Kidney (tissue), 14 donors: ENCODE measurements around the gene JADE1. TPM values are rescaled to one million over a fixed set of nuclear protein-coding genes. Genes with fewer than 3 reads are reported as not detected.

Experiments used
- DNase-seq, 5 donors: peaks; one replicate each; pipeline ENCODE4 v3.0.0-alpha.2; 2013 to 2020
- FAIRE-seq: peaks from 2 replicates; lab custom pipeline; 2012; peaks lifted over from hg19 to GRCh38; lab: Jason Lieb, UNC
- H3K27ac ChIP-seq, 2 donors: one replicate each; pipeline ENCODE4 v1.7.0; 2013; ENCODE audit warnings: low read depth in 2 of 2, low read length in 2 of 2, inconsistent platforms in 1 of 2
- H3K27me3 ChIP-seq: one replicate; pipeline ENCODE4 v1.7.1; 2013; ENCODE audit warnings: low read length, inconsistent platforms; ENCODE audit not compliant: control insufficient read depth, insufficient read depth
- H3K36me3 ChIP-seq, 3 donors: one replicate each; pipeline versions ENCODE4 v1.7.0 to v1.7.1; 2013; ENCODE audit warnings: low read length in 3 of 3, control low read depth in 1 of 3, inconsistent platforms in 1 of 3; ENCODE audit not compliant: insufficient read depth in 3 of 3, control insufficient read depth in 2 of 3
- H3K4me1 ChIP-seq, 3 donors: one replicate each; pipeline versions ENCODE4 v1.7.0 to v1.7.1; 2013; ENCODE audit warnings: low read length in 3 of 3, inconsistent platforms in 1 of 3, low read depth in 1 of 3; ENCODE audit not compliant: control insufficient read depth in 2 of 3, insufficient read depth in 2 of 3
- H3K4me3 ChIP-seq, 3 donors: one replicate each; pipeline versions ENCODE4 v1.7.0 to v1.8.1; 2013; ENCODE audit warnings: low read length in 3 of 3, control low read depth in 1 of 3, inconsistent platforms in 1 of 3
- H3K9ac ChIP-seq, 3 donors: one replicate each; pipeline versions ENCODE4 v1.7.0 to v1.7.1; 2013; ENCODE audit warnings: low read length in 3 of 3, control low read depth in 1 of 3, inconsistent platforms in 1 of 3
- H3K9me3 ChIP-seq, 3 donors: one replicate each; pipeline versions ENCODE4 v1.7.0 to v1.7.1; 2013; ENCODE audit warnings: low read length in 3 of 3, control low read depth in 1 of 3, inconsistent platforms in 1 of 3; ENCODE audit not compliant: control insufficient read depth in 2 of 3, insufficient read depth in 1 of 3
- CTCF ChIP-seq: IDR thresholded peaks from 3 replicates; pipeline ENCODE4 v1.5.1; 2012; ENCODE audit warnings: mild to moderate bottlenecking, moderate library complexity, borderline replicate concordance; ENCODE audit not compliant: insufficient read depth; ENCODE audit errors: extremely low read depth
- intact Hi-C: fragments of 100-400 bp; cut with DNase I; formaldehyde crosslinking; loops from one replicate; pipeline ENCODE4 v1.11.1; 2022
- polyA plus RNA-seq: library from polyadenylated mRNA; stranded (reverse); fragments of 350-450 nt; fragmentation: Illumina TruSeq; extraction: RNeasy Lipid Tissue Mini Kit (QIAGEN cat#74804); gene quantifications from one replicate; pipeline ENCODE4 v1.2.3, GENCODE V29; 2014; ENCODE audit warnings: low read depth, low replicate concordance; ENCODE audit not compliant: insufficient read depth
- total RNA-seq: library from RNA; stranded (reverse); fragmentation: NEBNext Ultra II Directional; extraction: Animal tissue kit (Norgen Biotek cat#: 25700); gene quantifications from one replicate; pipeline ENCODE4 v1.2.1, GENCODE V29; 2021
- donor health status: control.
- donor health status: control.
- donor health status: control.
- donor health status: control.
- donor health status: control.
- donor health status: DM: yes; HTN: yes; CAD: no.
- donor health status: Normal renal cell carcinoma (clear cell type).

The JADE1 gene
- total and polyA plus RNA-seq, 2 donors from 2014 or later = 23.0 to 119 TPM

GRCh38 chr4:128810871-128811570 is 1.5 kb downstream of the JADE1 start:
- H3K27ac ChIP-seq = peak overlapping the region; percentile 86 to 96
- no peaks in the 10 kb centered on the region for H3K36me3 ChIP-seq
- peaks cover 0 to 6% (median 3%) of the 10 kb centered on the region in 3 donors for H3K4me1 ChIP-seq
- DNase-seq (peak; percentile 94 to 96 (median 96)), FAIRE-seq (no peak)
- H3K9ac ChIP-seq = peak overlapping the region; percentile 78 to 96 (median 93)
- no peak for TF ChIP-seq CTCF
- no peaks in the 10 kb centered on the region for H3K9me3 ChIP-seq
- no peaks in the 10 kb centered on the region for H3K27me3 ChIP-seq
- intact Hi-C loops = no loop called here
- H3K4me3 ChIP-seq = peak overlapping the region; percentile 91 to 98 (median 94)

GRCh38 chr4:128811571-128812441 is 2.3 kb downstream of the JADE1 start:
- no peak for TF ChIP-seq CTCF
- H3K4me1 ChIP-seq = peaks cover 0 to 14% (median 3%) of the 10 kb centered on the region in 3 donors
- H3K9ac ChIP-seq = peak overlapping the region; percentile 43 to 86 (median 85)
- FAIRE-seq = no peak
- DNase-seq = peak; percentile 93 to 96 (median 94)
- H3K27me3 ChIP-seq = no peaks in the 10 kb centered on the region
- H3K27ac ChIP-seq = peak overlapping the region; percentile 86 to 96
- peak overlapping the region; percentile 40 to 94 (median 47) for H3K4me3 ChIP-seq
- intact Hi-C loops = no loop called here
- H3K36me3 ChIP-seq = no peaks in the 10 kb centered on the region
- H3K9me3 ChIP-seq = no peaks in the 10 kb centered on the region

- H3K36me3 ChIP-seq = no peaks in the 10 kb centered on the region
- H3K4me1 ChIP-seq = peaks cover 0 to 14% (median 4%) of the 10 kb centered on the region in 3 donors
- H3K9me3 ChIP-seq = no peaks in the 10 kb centered on the region
- H3K27ac ChIP-seq = peak overlapping the region; percentile 86 to 96
- TF ChIP-seq CTCF = no peak
- no peaks in the 10 kb centered on the region for H3K27me3 ChIP-seq
- peak overlapping the region; percentile 40 to 94 (median 47) for H3K4me3 ChIP-seq
- FAIRE-seq = no peak
- intact Hi-C loops = no loop called here
- peak in 4 of 5 donors; percentile 75 to 91 (median 87) for DNase-seq
- H3K9ac ChIP-seq = peak overlapping the region; percentile 43 to 86 (median 85)
Observed at GRCh38 chr4:128812442-128813235, 3.1 kb downstream of the JADE1 start.
